H1 (cell line): ENCODE results near the gene PCDH9. TPM values are rescaled to one million over a fixed set of nuclear protein-coding genes. Genes with fewer than 3 reads are reported as not detected.

ENCODE experiments used
- CTCF ChIA-PET: fragments of 300-600 bp; sonication (Branson Sonifier 250); formaldehyde crosslinking; loops from one replicate; lab custom pipeline; 2021; ENCODE audit not compliant: partially characterized antibody; lab: Charles Lee
- POLR2A ChIA-PET: fragments of 300-600 bp; sonication (Branson Sonifier 250); formaldehyde crosslinking; loops from one replicate; lab custom pipeline; 2021; ENCODE audit warnings: inconsistent platforms; ENCODE audit not compliant: partially characterized antibody; lab: Charles Lee
- DNase-seq, 2 experiments: peaks; one replicate each; pipeline versions ENCODE4 v3.0.0 to v3.0.0-alpha.2; 2010 to 2022; ENCODE audit warnings: low spot score in 2 of 2, low read depth in 1 of 2, mixed read lengths in 1 of 2
- FAIRE-seq: peaks from 2 replicates; lab custom pipeline; 2011; peaks lifted over from hg19 to GRCh38; lab: Jason Lieb, UNC
- H2AFZ ChIP-seq: 2 replicates; pipeline ENCODE4 v1.8.1; 2012; ENCODE audit warnings: low read length, inconsistent platforms
- H2AK5ac ChIP-seq: 2 replicates; pipeline ENCODE4 v1.6.1; 2013; ENCODE audit warnings: low read depth, low read length
- H2BK120ac ChIP-seq: replicated peaks from 2 replicates; pipeline ENCODE3; 2013; ENCODE audit warnings: low read depth, low read length, inconsistent platforms
- H2BK12ac ChIP-seq: 2 replicates; pipeline ENCODE4 v1.6.1; 2013; ENCODE audit warnings: low read depth, low read length
- H2BK15ac ChIP-seq: 2 replicates; pipeline ENCODE4 v1.6.1; 2013; ENCODE audit warnings: low read length
- H2BK20ac ChIP-seq: 2 replicates; pipeline ENCODE4 v1.6.1; 2013; ENCODE audit warnings: low read length
- H2BK5ac ChIP-seq: 2 replicates; pipeline ENCODE4 v1.6.1; 2013; ENCODE audit warnings: low read depth, low read length
- H3K14ac ChIP-seq: 2 replicates; pipeline ENCODE4 v1.6.1; 2013; ENCODE audit warnings: inconsistent platforms; ENCODE audit not compliant: insufficient read length
- H3K18ac ChIP-seq: 2 replicates; pipeline ENCODE4 v1.6.1; 2013; ENCODE audit warnings: low read length; ENCODE audit errors: extremely low read depth
- H3K23ac ChIP-seq: 2 replicates; pipeline ENCODE4 v1.6.1; 2013; ENCODE audit warnings: inconsistent platforms; ENCODE audit not compliant: insufficient read length
- H3K23me2 ChIP-seq: 2 replicates; pipeline ENCODE4 v1.6.1; 2013; ENCODE audit warnings: low read depth, low read length
- H3K27ac ChIP-seq: 2 replicates; pipeline ENCODE4 v1.6.1; 2011; ENCODE audit warnings: low read depth, low read length, inconsistent platforms
- H3K27me3 ChIP-seq, 4 experiments: replicated peaks in 1 of 4; 1 replicate in 1 of 4; 2 replicates in 3 of 4; pipeline versions ENCODE4 v1.6.1 to v1.8.1; 2011 to 2013; ENCODE audit warnings: low read length in 3 of 4, mild to moderate bottlenecking in 3 of 4, inconsistent platforms in 2 of 4, mixed read lengths in 2 of 4, moderate library complexity in 1 of 4; ENCODE audit not compliant: control insufficient read depth in 3 of 4, insufficient read depth in 3 of 4; ENCODE audit errors: extremely low read depth in 1 of 4
- H3K36me3 ChIP-seq, 4 experiments: 2 replicates each; pipeline versions ENCODE4 v1.6.1 to v1.8.1; 2011 to 2013; ENCODE audit warnings: mild to moderate bottlenecking in 4 of 4, low read length in 3 of 4, moderate library complexity in 2 of 4, control low read depth in 1 of 4, inconsistent platforms in 1 of 4; ENCODE audit not compliant: insufficient read depth in 4 of 4, control insufficient read depth in 2 of 4
- H3K4ac ChIP-seq: replicated peaks from 2 replicates; pipeline ENCODE3; 2013; ENCODE audit warnings: low read length, low read depth, mixed read lengths, inconsistent platforms; ENCODE audit not compliant: insufficient read length
- H3K4me1 ChIP-seq, 4 experiments: replicated peaks in 1 of 4; 1 replicate in 1 of 4; 2 replicates in 3 of 4; pipeline versions ENCODE4 v1.6.1 to v1.8.1; 2011 to 2013; ENCODE audit warnings: low read length in 3 of 4, inconsistent platforms in 2 of 4, mixed read lengths in 1 of 4; ENCODE audit not compliant: insufficient read depth in 4 of 4, control insufficient read depth in 3 of 4
- H3K4me2 ChIP-seq, 2 experiments: 2 replicates each; pipeline versions ENCODE4 v1.6.1 to v1.8.1; 2011 to 2013; ENCODE audit warnings: low read depth in 2 of 2, low read length in 2 of 2, control low read depth in 1 of 2, inconsistent platforms in 1 of 2, mild to moderate bottlenecking in 1 of 2; ENCODE audit not compliant: insufficient read depth in 1 of 2
- H3K4me3 ChIP-seq, 4 experiments: fragments of 200-600, 300-600 bp in 1 of 4; sonication (generic), shearing (Covaris generic), sonication (Bioruptor Twin) in 1 of 4; 2 replicates each; pipeline versions ENCODE4 v1.5.1 to v1.8.1; 2011 to 2016; ENCODE audit warnings: low read length in 4 of 4, low read depth in 3 of 4, control low read depth in 2 of 4, inconsistent platforms in 2 of 4, mild to moderate bottlenecking in 2 of 4, mixed read lengths in 1 of 4, moderate library complexity in 1 of 4; ENCODE audit not compliant: insufficient read depth in 2 of 4; ENCODE audit errors: extremely low read depth in 1 of 4
- H3K56ac ChIP-seq: replicated peaks from 2 replicates; pipeline ENCODE3; 2013; ENCODE audit warnings: low read depth, mild to moderate bottlenecking, mixed read lengths, low read length, inconsistent platforms; ENCODE audit not compliant: insufficient read length
- H3K79me1 ChIP-seq: 2 replicates; pipeline ENCODE4 v1.6.1; 2013; ENCODE audit warnings: low read depth, low read length, control low read depth
- H3K79me2 ChIP-seq, 2 experiments: 2 replicates each; pipeline versions ENCODE4 v1.6.1 to v1.8.1; 2012 to 2013; ENCODE audit warnings: low read length in 2 of 2, mild to moderate bottlenecking in 2 of 2, inconsistent platforms in 1 of 2; ENCODE audit not compliant: insufficient read depth in 2 of 2, control insufficient read depth in 1 of 2
- H3K9ac ChIP-seq, 4 experiments: replicated peaks in 1 of 4; 1 replicate in 1 of 4; 2 replicates in 3 of 4; pipeline versions ENCODE4 v1.6.1 to v1.8.1; 2011 to 2013; ENCODE audit warnings: low read depth in 3 of 4, low read length in 3 of 4, control low read depth in 2 of 4, mild to moderate bottlenecking in 2 of 4, moderate library complexity in 2 of 4, inconsistent platforms in 1 of 4; ENCODE audit errors: extremely low read depth in 1 of 4
- H3K9me3 ChIP-seq, 2 experiments: 2 replicates each; pipeline versions ENCODE4 v1.6.1 to v1.8.1; 2012 to 2013; ENCODE audit warnings: mild to moderate bottlenecking in 2 of 2, moderate library complexity in 2 of 2, control low read depth in 1 of 2, inconsistent platforms in 1 of 2, low read depth in 1 of 2, low read length in 1 of 2, mixed read lengths in 1 of 2; ENCODE audit not compliant: insufficient read depth in 2 of 2
- H4K20me1 ChIP-seq, 2 experiments: replicated peaks in 1 of 2; 2 replicates each; pipeline versions ENCODE3 to v1.8.1; 2011 to 2013; ENCODE audit warnings: inconsistent platforms in 2 of 2, low read length in 2 of 2, mild to moderate bottlenecking in 1 of 2; ENCODE audit not compliant: insufficient read depth in 2 of 2, control insufficient read depth in 1 of 2
- H4K5ac ChIP-seq: 2 replicates; pipeline ENCODE4 v1.6.1; 2013; ENCODE audit warnings: low read length, low read depth, mixed read lengths, inconsistent platforms; ENCODE audit not compliant: insufficient read length
- H4K8ac ChIP-seq: 2 replicates; pipeline ENCODE4 v1.8.0; 2013; ENCODE audit warnings: mild to moderate bottlenecking, moderate library complexity, low read length, inconsistent platforms; ENCODE audit not compliant: insufficient read depth; ENCODE audit errors: extremely low read depth
- H4K91ac ChIP-seq: replicated peaks from 2 replicates; pipeline ENCODE3; 2013; ENCODE audit warnings: low read length, mixed read lengths, inconsistent platforms; ENCODE audit not compliant: insufficient read length
- CHD7 ChIP-seq: fragments of 300-600 bp; sonication (generic); IDR thresholded peaks from 2 replicates; pipeline ENCODE4 v1.7.1; 2012; ENCODE audit warnings: low read length, moderate library complexity, mild to moderate bottlenecking, inconsistent platforms; ENCODE audit not compliant: insufficient replicate concordance
- polyA plus RNA-seq, 7 experiments: library from polyadenylated mRNA; depleted of rRNA in 3 of 7; stranded (reverse) in 5 of 7; unstranded in 2 of 7; fragments of >200 nt in 5 of 7; fragments of 200-250 nt in 2 of 7; gene quantifications; 1 replicate in 5 of 7; 2 replicates in 1 of 7; 4 replicates in 1 of 7; pipeline versions ENCODE4 v1.2.1 to v1.2.3, GENCODE V29; 2011 to 2013; ENCODE audit warnings: missing spikeins in 2 of 7, mixed read lengths in 2 of 7
- total RNA-seq: library from RNA; stranded (reverse); fragmentation: NEBNext Ultra II Directional; extraction: Animal tissue kit (Norgen Biotek cat#: 25700); gene quantifications from 2 replicates; pipeline ENCODE4 v1.2.1, GENCODE V29; 2021

Gene PCDH9
- total and polyA plus RNA-seq, 2 of the 8 experiments (the other 6 are each of a cell fraction or from before 2014, with no cell fraction given): 0.12 to 0.60 TPM

DNA sequence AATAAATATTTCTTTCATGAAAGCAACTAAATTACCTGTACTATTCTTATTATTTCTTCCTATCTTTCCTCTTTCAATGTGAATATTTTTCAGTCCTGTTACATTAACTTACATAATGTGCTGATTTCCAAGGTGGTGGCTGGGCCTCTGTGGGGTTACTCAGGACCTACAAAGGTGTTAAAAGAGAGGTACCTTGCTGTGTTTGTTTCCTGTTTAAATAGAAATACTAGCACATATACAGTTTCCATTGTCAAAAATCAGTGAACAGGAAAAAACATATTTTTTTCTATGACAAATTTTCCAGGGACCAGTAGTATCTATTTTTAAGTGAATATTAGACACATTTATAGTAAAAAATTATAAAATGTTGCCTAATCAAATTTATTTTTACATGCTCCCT lies 8.7 kb upstream of the PCDH9 start:
- no peak overlapping the region for H2BK12ac ChIP-seq
- H3K23me2 ChIP-seq: no peaks in the 10 kb centered on the region
- H4K5ac ChIP-seq: no peak overlapping the region
- no peak overlapping the region for H3K4me2 ChIP-seq
- no peak for DNase-seq
- no peak overlapping the region for H2AFZ ChIP-seq
- no peak for FAIRE-seq
- H3K27ac ChIP-seq: no peak overlapping the region
- no peak overlapping the region for H3K14ac ChIP-seq
- H4K20me1 ChIP-seq: no peaks in the 10 kb centered on the region
- H2BK120ac ChIP-seq: no peak overlapping the region
- no peak overlapping the region for H2BK15ac ChIP-seq
- H3K56ac ChIP-seq: no peak overlapping the region
- H4K91ac ChIP-seq: no peak overlapping the region
- H3K36me3 ChIP-seq: no peaks in the 10 kb centered on the region
- no peaks in the 10 kb centered on the region for H3K79me1 ChIP-seq
- no peak overlapping the region for H4K8ac ChIP-seq
- no peaks in the 10 kb centered on the region for H3K9me3 ChIP-seq
- CTCF ChIA-PET: interaction anchor here (0.9 to 1.9 kb wide), 9 partner anchors 8 to 177 kb away, joined by 3 to 11 read pairs (median 4); no protein-coding TSS in a partner anchor
- POLR2A ChIA-PET: interaction anchor here (1.1 kb wide), 1 partner anchor 8 kb away, joined by 3 read pairs; no protein-coding TSS in a partner anchor
- H3K27me3 ChIP-seq: no peaks in the 10 kb centered on the region
- no peak overlapping the region for H3K4me3 ChIP-seq
- no peak overlapping the region for H2AK5ac ChIP-seq
- no peak overlapping the region for H3K9ac ChIP-seq
- H3K4ac ChIP-seq: no peak overlapping the region
- no peak overlapping the region for H2BK5ac ChIP-seq
- H2BK20ac ChIP-seq: no peak overlapping the region
- H3K79me2 ChIP-seq: no peaks in the 10 kb centered on the region
- H3K4me1 ChIP-seq: no peaks in the 10 kb centered on the region
- H3K18ac ChIP-seq: no peak overlapping the region
- H3K23ac ChIP-seq: no peak overlapping the region
- no peak for TF ChIP-seq CHD7
